A673 (cell line): Measurements from ENCODE around the gene MAN1C1.

Experiments
- EZH2 ChIP-seq: fragments of 200-600 bp; sonication (generic); IDR thresholded peaks from 2 replicates; pipeline ENCODE4 v1.6.1; 2017; ENCODE audit warnings: borderline replicate concordance, low read depth, mild to moderate bottlenecking, mixed read lengths, antibody characterized with exemption, low read length; ENCODE audit not compliant: poor library complexity, severe bottlenecking
- TF ChIP-seq, protein P1 (sequence below): fragments of 300-800, 200-600 bp; sonication (generic); conservative IDR thresholded peaks from 2 replicates; pipeline ENCODE4 v1.5.1; 2017; ENCODE audit warnings: low read depth, mild to moderate bottlenecking, antibody characterized with exemption, low read length, moderate library complexity, mixed read lengths

DNA sequence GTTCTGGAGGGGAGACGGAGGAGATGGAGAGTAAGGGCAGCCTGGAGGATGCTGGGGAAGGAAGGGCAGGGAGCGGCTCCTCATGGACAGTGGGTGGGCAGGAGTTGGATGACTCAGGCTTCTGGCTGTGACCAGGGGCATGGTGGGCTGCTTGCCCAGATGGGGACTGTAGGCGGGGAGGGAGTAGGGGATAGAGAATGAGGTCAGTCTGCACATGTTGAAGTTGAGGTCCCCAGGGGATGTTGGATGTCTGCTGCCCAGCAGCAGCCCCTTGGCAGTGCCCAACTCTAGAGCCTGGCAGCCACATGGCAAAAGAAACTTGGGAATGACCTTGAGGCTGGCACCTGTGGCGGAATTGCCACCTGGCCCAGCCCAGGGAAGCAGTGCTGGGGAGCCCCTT lies 189.8 kb downstream of the MAN1C1 start:
- TF ChIP-seq, protein P1, sequence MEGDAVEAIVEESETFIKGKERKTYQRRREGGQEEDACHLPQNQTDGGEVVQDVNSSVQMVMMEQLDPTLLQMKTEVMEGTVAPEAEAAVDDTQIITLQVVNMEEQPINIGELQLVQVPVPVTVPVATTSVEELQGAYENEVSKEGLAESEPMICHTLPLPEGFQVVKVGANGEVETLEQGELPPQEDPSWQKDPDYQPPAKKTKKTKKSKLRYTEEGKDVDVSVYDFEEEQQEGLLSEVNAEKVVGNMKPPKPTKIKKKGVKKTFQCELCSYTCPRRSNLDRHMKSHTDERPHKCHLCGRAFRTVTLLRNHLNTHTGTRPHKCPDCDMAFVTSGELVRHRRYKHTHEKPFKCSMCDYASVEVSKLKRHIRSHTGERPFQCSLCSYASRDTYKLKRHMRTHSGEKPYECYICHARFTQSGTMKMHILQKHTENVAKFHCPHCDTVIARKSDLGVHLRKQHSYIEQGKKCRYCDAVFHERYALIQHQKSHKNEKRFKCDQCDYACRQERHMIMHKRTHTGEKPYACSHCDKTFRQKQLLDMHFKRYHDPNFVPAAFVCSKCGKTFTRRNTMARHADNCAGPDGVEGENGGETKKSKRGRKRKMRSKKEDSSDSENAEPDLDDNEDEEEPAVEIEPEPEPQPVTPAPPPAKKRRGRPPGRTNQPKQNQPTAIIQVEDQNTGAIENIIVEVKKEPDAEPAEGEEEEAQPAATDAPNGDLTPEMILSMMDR, result no peak
- no peak for TF ChIP-seq EZH2
